GM23338 (cell line): ENCODE data around the gene CHD9. TPM values are rescaled to one million over a fixed set of nuclear protein-coding genes. Genes with fewer than 3 reads are reported as not detected.

Experiments
- ATAC-seq: fragments of 200-7000 bp; cut with Tn5 transposase; 3 replicates; pipeline ENCODE4 v1.9.1; 2020
- DNase-seq: peaks from one replicate; pipeline ENCODE4 v3.0.0-alpha.2; 2015; ENCODE audit warnings: low spot score
- H2AFZ ChIP-seq: fragments of 200-600 bp; sonication (generic); 2 replicates; pipeline ENCODE4 v1.8.0; 2016; ENCODE audit warnings: antibody characterized with exemption, mild to moderate bottlenecking, moderate library complexity
- H3F3A ChIP-seq: fragments of 200-600 bp; sonication (generic); replicated peaks from 2 replicates; pipeline ENCODE4 v1.8.0; 2017; ENCODE audit warnings: antibody characterized with exemption, mixed run types, low read depth
- H3K27ac ChIP-seq: fragments of 200-600 bp; sonication (generic); 2 replicates; pipeline ENCODE4 v1.6.1; 2016; ENCODE audit warnings: low read depth
- H3K27me3 ChIP-seq: fragments of 200-600 bp; sonication (generic); 2 replicates; pipeline ENCODE4 v1.8.0; 2016; ENCODE audit warnings: mild to moderate bottlenecking, mixed run types, moderate library complexity; ENCODE audit not compliant: insufficient read depth
- H3K36me3 ChIP-seq: fragments of 200-600 bp; sonication (generic); 2 replicates; pipeline ENCODE4 v1.8.0; 2016; ENCODE audit warnings: mild to moderate bottlenecking; ENCODE audit not compliant: insufficient read depth
- H3K4me1 ChIP-seq: fragments of 200-600 bp; sonication (generic); 2 replicates; pipeline ENCODE4 v1.8.0; 2016; ENCODE audit warnings: mild to moderate bottlenecking, moderate library complexity; ENCODE audit not compliant: insufficient read depth
- H3K4me2 ChIP-seq: fragments of 200-600 bp; sonication (generic); 2 replicates; pipeline ENCODE4 v1.7.1; 2017; ENCODE audit warnings: mixed run types
- H3K4me3 ChIP-seq: fragments of 200-600 bp; sonication (generic); 2 replicates; pipeline ENCODE4 v1.6.1; 2016; ENCODE audit warnings: mixed run types
- H3K79me2 ChIP-seq: fragments of 200-600 bp; sonication (generic); replicated peaks from 2 replicates; pipeline ENCODE4 v1.8.0; 2017; ENCODE audit warnings: mild to moderate bottlenecking; ENCODE audit not compliant: insufficient read depth
- H3K9me2 ChIP-seq: fragments of 200-600 bp; sonication (generic); 2 replicates; pipeline ENCODE4 v1.8.0; 2017; ENCODE audit not compliant: insufficient read depth
- H4K20me1 ChIP-seq: fragments of 200-600 bp; sonication (generic); replicated peaks from 2 replicates; pipeline ENCODE4 v1.8.0; 2017; ENCODE audit warnings: mild to moderate bottlenecking; ENCODE audit not compliant: insufficient read depth
- H3K27ac Mint-ChIP-seq: 2 replicates; pipeline ENCODE4 v1.8.0; 2020; ENCODE audit warnings: inconsistent platforms, mild to moderate bottlenecking, moderate library complexity, mixed read lengths
- H3K27me3 Mint-ChIP-seq: 3 replicates; pipeline ENCODE4 v1.8.0; 2022; ENCODE audit warnings: low read depth, mild to moderate bottlenecking, moderate library complexity, mixed read lengths, inconsistent platforms; ENCODE audit not compliant: insufficient read depth, poor library complexity
- H3K36me3 Mint-ChIP-seq: 3 replicates; pipeline ENCODE4 v1.8.0; 2021; ENCODE audit warnings: low read depth, mild to moderate bottlenecking, inconsistent platforms, moderate library complexity, mixed read lengths
- H3K4me1 Mint-ChIP-seq: 3 replicates; pipeline ENCODE4 v1.8.0; 2020; ENCODE audit warnings: mild to moderate bottlenecking, inconsistent platforms, mixed read lengths
- H3K4me3 Mint-ChIP-seq: 3 replicates; pipeline ENCODE4 v1.8.0; 2021; ENCODE audit warnings: moderate library complexity, mild to moderate bottlenecking, inconsistent platforms, mixed read lengths
- H3K9me3 Mint-ChIP-seq: 3 replicates; pipeline ENCODE4 v1.8.0; 2020; ENCODE audit warnings: moderate library complexity, mild to moderate bottlenecking, inconsistent platforms, mixed read lengths
- CREB1 ChIP-seq: fragments of 250-450 bp; sonication (Bioruptor Pico); IDR thresholded peaks from 2 replicates; pipeline ENCODE4 v1.5.0; 2020; ENCODE audit warnings: low read depth, mild to moderate bottlenecking, moderate library complexity
- ETS1 ChIP-seq: IDR thresholded peaks from 2 replicates; pipeline ENCODE4 v1.6.1; 2016; ENCODE audit warnings: antibody characterized with exemption
- EZH2 ChIP-seq: fragments of 200-600 bp; sonication (generic); IDR thresholded peaks from one replicate; pipeline ENCODE4 v1.8.0; 2017; ENCODE audit warnings: antibody characterized with exemption, mild to moderate bottlenecking, low read depth; ENCODE audit not compliant: unreplicated experiment
- EZH2phosphoT487 ChIP-seq: fragments of 200-600 bp; sonication (generic); IDR thresholded peaks from one replicate; pipeline ENCODE4 v1.8.1; 2018; ENCODE audit warnings: antibody characterized with exemption; ENCODE audit not compliant: unreplicated experiment
- JUNB ChIP-seq: IDR thresholded peaks from one replicate; pipeline ENCODE4 v1.6.1; 2016; ENCODE audit warnings: antibody characterized with exemption; ENCODE audit not compliant: unreplicated experiment
- NANOG ChIP-seq: IDR thresholded peaks from 2 replicates; pipeline ENCODE4 v1.6.1; 2016; ENCODE audit warnings: antibody characterized with exemption, borderline replicate concordance
- POLR2AphosphoS5 ChIP-seq: IDR thresholded peaks from 2 replicates; pipeline ENCODE4 v1.6.1; 2016; ENCODE audit warnings: antibody characterized with exemption, low read depth
- STAT1 ChIP-seq: IDR thresholded peaks from one replicate; pipeline ENCODE4 v1.6.1; 2016; ENCODE audit warnings: antibody characterized with exemption; ENCODE audit not compliant: unreplicated experiment
- ZNF114 ChIP-seq: fragments of 250-450 bp; sonication (Bioruptor Pico); IDR thresholded peaks from 2 replicates; pipeline ENCODE4 v1.5.0; 2020; ENCODE audit warnings: mild to moderate bottlenecking, moderate library complexity
- ZNF331 ChIP-seq: fragments of 250-450 bp; sonication (Bioruptor Pico); IDR thresholded peaks from 2 replicates; pipeline ENCODE4 v1.5.0; 2020; ENCODE audit warnings: low read depth, mild to moderate bottlenecking, moderate library complexity
- ZNF462 ChIP-seq: fragments of 250-450 bp; sonication (Bioruptor Pico); IDR thresholded peaks from 2 replicates; pipeline ENCODE4 v1.5.0; 2020; ENCODE audit warnings: mild to moderate bottlenecking, moderate library complexity
- polyA plus RNA-seq: library from polyadenylated mRNA; unstranded; fragments of >200 nt; fragmentation: Nextera tagmentation; extraction: Ambion mirVana; gene quantifications from 2 replicates; pipeline ENCODE4 v1.2.1, GENCODE V29; 2016
- total RNA-seq: library from RNA; depleted of rRNA; stranded (reverse); fragments of >200 nt; shearing (Covaris generic); gene quantifications from 2 replicates; pipeline ENCODE4 v1.2.3, GENCODE V29; 2014
- TF ChIP-seq, protein P1 (sequence below): IDR thresholded peaks from one replicate; pipeline ENCODE4 v1.6.1; 2018; ENCODE audit warnings: antibody characterized with exemption; ENCODE audit not compliant: unreplicated experiment
- TF ChIP-seq, protein P2 (sequence below), 2 experiments: fragments of 200-600 bp in 1 of 2; sonication (generic) in 1 of 2; conservative IDR thresholded peaks; 2 replicates each; pipeline versions ENCODE4 v1.5.1 to v1.6.1; 2016 to 2017; ENCODE audit warnings: antibody characterized with exemption in 2 of 2, low read depth in 2 of 2, mild to moderate bottlenecking in 2 of 2, moderate library complexity in 1 of 2

The CHD9 gene
- total and polyA plus RNA-seq, 2 experiments from 2014 or later = 18.8 to 46.6 TPM

GRCh38 chr16:53065461-53066061 lies 10.8 kb downstream of the CHD9 start:
- no peak; the same call in 2 of the 3 replicates for ATAC-seq
- H3K4me1 Mint-ChIP-seq = peaks cover 18% of the 10 kb centered on the region
- Histone ChIP-seq H3K9me2 (no peaks in the 10 kb centered on the region), H3K79me2 (peaks cover 62% of the 10 kb centered on the region), H3K4me3 (no peak overlapping the region), H3F3A (no peaks in the 10 kb centered on the region), H3K36me3 (0 out of 2 replicates have a peak, but pooled peaks cover 4% of the 10 kb centered on the region), H3K27ac (no peak overlapping the region), H3K27me3 (no peaks in the 10 kb centered on the region), H3K4me2 (no peak overlapping the region), H2AFZ (no peak overlapping the region), H4K20me1 (no peaks in the 10 kb centered on the region; the same call in 1 of the 2 replicates), H3K4me1 (no peaks in the 10 kb centered on the region; the same call in 1 of the 2 replicates)
- no peaks in the 10 kb centered on the region; the same call in 2 of the 3 replicates for H3K9me3 Mint-ChIP-seq
- H3K27ac Mint-ChIP-seq = no peak overlapping the region
- no peak overlapping the region for H3K4me3 Mint-ChIP-seq
- no peak for DNase-seq
- TF ChIP-seq EZH2phosphoT487 (no peak), ETS1 (no peak), STAT1 (no peak), NANOG (no peak), CREB1 (no peak), ZNF331 (CRISPR knock-in tag) (no peak), JUNB (no peak), EZH2 (no peak), ZNF114 (no peak), ZNF462 (CRISPR knock-in tag) (no peak), POLR2AphosphoS5 (no peak)
- TF ChIP-seq, protein P1, sequence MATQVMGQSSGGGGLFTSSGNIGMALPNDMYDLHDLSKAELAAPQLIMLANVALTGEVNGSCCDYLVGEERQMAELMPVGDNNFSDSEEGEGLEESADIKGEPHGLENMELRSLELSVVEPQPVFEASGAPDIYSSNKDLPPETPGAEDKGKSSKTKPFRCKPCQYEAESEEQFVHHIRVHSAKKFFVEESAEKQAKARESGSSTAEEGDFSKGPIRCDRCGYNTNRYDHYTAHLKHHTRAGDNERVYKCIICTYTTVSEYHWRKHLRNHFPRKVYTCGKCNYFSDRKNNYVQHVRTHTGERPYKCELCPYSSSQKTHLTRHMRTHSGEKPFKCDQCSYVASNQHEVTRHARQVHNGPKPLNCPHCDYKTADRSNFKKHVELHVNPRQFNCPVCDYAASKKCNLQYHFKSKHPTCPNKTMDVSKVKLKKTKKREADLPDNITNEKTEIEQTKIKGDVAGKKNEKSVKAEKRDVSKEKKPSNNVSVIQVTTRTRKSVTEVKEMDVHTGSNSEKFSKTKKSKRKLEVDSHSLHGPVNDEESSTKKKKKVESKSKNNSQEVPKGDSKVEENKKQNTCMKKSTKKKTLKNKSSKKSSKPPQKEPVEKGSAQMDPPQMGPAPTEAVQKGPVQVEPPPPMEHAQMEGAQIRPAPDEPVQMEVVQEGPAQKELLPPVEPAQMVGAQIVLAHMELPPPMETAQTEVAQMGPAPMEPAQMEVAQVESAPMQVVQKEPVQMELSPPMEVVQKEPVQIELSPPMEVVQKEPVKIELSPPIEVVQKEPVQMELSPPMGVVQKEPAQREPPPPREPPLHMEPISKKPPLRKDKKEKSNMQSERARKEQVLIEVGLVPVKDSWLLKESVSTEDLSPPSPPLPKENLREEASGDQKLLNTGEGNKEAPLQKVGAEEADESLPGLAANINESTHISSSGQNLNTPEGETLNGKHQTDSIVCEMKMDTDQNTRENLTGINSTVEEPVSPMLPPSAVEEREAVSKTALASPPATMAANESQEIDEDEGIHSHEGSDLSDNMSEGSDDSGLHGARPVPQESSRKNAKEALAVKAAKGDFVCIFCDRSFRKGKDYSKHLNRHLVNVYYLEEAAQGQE = no peak
- TF ChIP-seq, protein P2, sequence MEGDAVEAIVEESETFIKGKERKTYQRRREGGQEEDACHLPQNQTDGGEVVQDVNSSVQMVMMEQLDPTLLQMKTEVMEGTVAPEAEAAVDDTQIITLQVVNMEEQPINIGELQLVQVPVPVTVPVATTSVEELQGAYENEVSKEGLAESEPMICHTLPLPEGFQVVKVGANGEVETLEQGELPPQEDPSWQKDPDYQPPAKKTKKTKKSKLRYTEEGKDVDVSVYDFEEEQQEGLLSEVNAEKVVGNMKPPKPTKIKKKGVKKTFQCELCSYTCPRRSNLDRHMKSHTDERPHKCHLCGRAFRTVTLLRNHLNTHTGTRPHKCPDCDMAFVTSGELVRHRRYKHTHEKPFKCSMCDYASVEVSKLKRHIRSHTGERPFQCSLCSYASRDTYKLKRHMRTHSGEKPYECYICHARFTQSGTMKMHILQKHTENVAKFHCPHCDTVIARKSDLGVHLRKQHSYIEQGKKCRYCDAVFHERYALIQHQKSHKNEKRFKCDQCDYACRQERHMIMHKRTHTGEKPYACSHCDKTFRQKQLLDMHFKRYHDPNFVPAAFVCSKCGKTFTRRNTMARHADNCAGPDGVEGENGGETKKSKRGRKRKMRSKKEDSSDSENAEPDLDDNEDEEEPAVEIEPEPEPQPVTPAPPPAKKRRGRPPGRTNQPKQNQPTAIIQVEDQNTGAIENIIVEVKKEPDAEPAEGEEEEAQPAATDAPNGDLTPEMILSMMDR (conservative IDR thresholded peaks at IDR 0.05; ENCODE audit: low read depth in 2 of 2) = no peak
- H3K27me3 Mint-ChIP-seq = peaks cover 2% of the 10 kb centered on the region
- peaks cover 9% of the 10 kb centered on the region; the same call in 2 of the 3 replicates for H3K36me3 Mint-ChIP-seq
